GM18909 (cell line): ENCODE measurements around the gene LIPE.

Experiments
- ATAC-seq: cut with Tn5 transposase; IDR thresholded peaks from one replicate; pipeline ENCODE4 v1.9.1; 2021; ENCODE audit warnings: mild to moderate bottlenecking; ENCODE audit not compliant: unreplicated experiment, poor library complexity

The LIPE gene

DNA sequence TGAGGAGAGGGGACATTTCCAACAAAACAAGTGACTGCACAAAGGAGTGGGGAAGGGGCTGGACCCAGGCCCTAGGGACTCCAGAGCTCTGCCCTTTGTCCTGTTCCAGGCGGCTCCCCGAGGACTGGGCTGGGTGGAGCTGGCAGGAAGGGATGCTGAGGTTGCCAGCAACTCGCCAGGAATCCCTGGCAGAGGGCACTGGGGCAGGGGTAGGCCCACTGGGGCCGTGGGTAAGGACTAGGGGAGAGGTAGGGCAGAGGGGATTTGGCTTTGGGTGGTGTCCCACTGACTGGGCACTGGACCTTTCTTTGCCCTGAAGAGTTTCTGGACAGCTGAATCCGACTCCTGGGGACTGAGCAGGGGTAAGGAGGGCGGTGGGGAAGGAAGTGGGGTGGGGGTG is 7.9 kb downstream of the LIPE start:
- ATAC-seq: no peak

DNA sequence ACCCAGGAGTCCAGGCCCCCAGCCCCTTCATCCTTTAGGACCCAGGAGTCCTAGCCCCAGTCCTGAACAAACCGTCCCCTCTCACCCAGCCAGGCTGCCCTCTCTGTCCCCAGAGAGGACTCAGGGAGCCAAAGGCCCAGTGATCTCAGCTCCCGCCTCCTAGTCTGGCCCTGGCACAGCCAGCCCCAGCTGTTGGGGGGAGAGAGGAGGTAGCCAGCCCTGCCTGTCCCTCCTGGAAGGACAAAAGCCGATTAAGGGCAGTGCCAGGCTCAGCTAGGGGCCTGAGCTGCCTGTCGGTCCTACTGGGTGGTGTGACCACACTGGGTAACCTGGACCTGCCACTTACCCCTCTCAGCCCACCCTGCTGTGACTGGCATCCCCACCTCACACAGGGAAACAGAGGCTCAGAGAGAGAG is 14.5 kb downstream of the LIPE start:
- no peak for ATAC-seq

DNA sequence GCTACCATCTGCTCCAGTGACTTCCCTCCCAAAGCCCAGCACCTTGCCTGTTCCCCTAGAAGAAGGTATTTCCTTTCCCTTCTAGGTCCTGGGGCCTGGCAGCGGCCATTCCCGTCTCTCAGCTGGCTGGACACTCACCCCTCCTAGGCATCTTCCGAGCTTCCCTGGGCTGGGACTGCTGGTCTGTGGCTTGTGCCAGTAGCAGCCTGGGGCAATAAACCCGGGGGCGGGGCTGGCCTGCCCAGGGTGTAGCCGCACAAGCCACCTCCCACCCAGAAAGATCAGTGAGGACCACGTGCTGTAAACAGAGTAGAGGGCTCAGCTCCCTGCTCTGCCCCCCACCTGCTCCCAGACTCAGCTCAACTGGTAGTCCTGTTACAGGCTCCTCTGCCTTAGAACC is 15.0 kb downstream of the LIPE start:
- ATAC-seq: no peak

- no peak for ATAC-seq
Measured at GRCh38 chr19:42411581-42412178, 15.5 kb downstream of the LIPE start.

DNA sequence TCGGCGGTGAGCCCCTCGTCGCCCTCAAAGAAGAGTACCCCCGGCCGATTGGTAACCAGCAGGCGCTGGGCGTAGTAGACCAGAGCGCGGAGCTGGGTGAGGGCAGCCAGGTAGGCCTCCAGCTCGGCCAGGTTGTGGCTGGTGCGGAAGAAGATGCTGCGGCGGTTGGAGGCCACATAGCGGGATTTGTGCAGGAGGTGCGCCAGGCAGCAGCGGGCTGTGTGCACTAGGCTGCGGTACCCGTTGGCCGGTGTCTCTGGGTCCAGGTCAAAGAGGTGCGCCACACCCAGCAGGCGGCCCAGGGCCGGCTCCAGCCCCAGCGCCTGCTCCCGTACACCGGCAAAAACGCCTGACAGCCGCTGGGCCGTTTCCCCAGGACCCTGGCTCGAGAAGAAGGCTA is 16.8 kb downstream of the LIPE start:
- no peak for ATAC-seq

DNA sequence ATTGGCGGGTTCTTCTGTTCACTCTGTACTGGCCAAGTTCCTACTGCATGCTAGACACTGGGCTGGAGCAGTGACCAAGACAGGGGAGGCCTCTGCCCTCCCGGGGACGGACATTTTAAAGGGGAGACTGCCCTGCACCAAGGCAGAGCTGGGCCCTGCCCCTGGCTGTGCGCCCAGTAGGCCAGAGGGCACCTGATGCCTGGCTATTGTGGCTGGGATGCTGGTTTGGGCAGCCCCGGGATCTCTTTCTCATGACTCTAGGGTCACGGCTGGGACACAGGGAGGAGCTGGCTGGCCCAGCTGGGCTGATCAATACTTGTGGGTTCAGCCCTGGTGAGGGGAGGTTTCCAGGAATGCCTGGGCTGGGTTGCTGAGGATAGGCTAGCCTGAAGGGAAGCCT is 17.7 kb downstream of the LIPE start:
- ATAC-seq: no peak

- ATAC-seq: no peak
Measured at GRCh38 chr19:42407816-42408175, 19.4 kb downstream of the LIPE start.

- ATAC-seq: no peak
Measured at GRCh38 chr19:42407085-42407815, 19.9 kb downstream of the LIPE start.

- ATAC-seq: no peak
Measured at GRCh38 chr19:42406111-42406510, 21.1 kb downstream of the LIPE start.

- ATAC-seq: no peak
Measured at GRCh38 chr19:42403586-42403985, 23.6 kb downstream of the LIPE start.

- ATAC-seq: no peak
Measured at GRCh38 chr19:42402376-42403116, 24.6 kb downstream of the LIPE start.

- no peak for ATAC-seq
Measured at GRCh38 chr19:42401365-42402303, 25.6 kb downstream of the LIPE start.

- ATAC-seq: no peak
Measured at GRCh38 chr19:42400404-42400803, 26.8 kb downstream of the LIPE start.

GRCh38 chr19:42397263-42398166 is 29.7 kb downstream of the LIPE start:
- no peak for ATAC-seq

DNA sequence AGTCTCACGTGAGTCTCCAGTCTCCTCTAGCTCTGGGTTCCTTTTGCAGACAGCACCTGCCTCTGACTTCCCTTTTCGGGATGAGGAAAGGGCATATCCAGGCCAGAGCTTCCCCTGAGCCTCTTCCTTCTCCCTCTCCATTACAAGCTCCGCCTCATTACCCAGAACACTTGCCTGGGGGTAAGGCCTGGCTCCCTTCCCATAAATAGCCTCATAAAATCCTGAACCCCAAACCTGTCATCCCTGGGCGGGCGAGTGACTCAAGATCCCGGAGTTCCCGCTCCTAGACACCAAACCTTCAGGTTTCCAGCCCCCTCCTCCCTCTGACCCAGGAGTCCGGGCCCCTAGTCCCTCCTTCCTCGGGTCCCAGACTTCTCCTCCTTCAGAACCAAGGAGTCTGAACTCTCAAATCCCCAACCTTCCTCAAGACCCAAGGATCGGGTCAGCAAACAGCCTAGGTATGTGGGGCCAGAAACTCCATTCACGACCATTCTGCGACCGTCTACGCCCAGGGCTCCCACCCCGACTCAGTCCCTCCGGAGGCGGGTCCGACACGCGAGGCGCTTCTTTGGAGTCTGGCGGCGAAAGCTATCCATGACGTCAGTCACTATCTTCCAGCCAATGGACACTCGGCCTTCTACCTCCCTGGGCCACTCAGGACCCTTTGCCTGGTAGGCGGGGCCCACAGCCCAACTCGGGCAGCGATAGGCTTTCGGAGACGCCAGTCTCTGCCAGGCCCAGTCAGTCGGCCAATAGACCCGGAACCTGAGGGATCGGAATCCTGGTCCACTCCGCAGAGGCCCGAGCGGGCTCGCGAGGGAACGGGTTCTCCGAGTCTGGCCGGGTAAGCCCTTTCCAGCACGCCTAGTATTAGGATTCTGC is 30.6 kb downstream of the LIPE start:
- peak; percentile 96 for ATAC-seq

GRCh38 chr19:42394751-42395150 is 32.4 kb downstream of the LIPE start:
- ATAC-seq: no peak

DNA sequence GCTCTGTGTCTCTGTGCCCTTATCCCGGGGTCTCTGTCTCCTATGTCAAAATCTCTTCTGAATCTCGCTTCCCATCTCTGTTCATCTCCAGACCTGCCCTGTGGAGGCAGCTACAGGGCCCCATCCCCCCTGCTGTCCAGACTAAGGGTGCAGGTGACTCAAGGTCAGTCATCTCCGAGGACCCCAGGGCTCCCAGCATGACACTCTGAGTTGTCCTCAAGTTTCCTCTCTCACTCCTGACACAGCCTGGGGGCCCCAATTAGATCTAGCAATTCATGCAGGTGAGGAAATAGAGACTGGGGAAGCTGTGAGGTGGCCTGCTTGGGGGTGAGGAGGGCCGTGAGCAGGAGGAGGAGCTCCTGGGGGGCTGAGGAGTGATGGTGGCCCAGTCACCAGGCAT is 35.0 kb downstream of the LIPE start:
- ATAC-seq: no peak

DNA sequence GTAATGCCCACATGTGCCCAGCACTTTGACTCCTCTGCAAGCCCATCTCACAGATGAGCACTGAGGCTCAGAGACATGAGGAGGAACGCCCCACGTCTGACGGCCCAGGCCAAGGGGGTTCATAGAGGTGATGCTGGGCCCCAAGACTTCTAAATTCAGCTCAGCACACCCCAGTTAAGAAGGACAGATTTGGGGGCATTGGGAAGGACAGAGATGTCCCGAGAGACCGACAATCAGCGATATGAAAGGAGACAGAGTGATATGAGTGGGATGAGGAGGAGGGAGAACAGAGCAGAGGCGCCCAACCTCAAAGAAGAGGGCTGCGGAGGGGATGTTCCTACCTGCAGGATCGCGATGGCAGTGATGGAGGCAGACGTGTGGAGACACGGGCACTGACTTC is 37.3 kb downstream of the LIPE start, which contains the start of gene CNFN:
CNFN (minus strand) TSS at position 399 of the 400 bp plus-strand sequence. CDS start 1,260 bp downstream, outside the sequence.
- no peak for ATAC-seq
